T-helper 1 cell treated with Interleukin-12 subunit alpha and Interleukin-12 subunit beta and Interleukin-4 antibody, amounts not matched to agents 30 ng/mL and 1 ng/mL, for 36 hours (primary cell): ENCODE data around the gene CACNA2D3. TPM values are rescaled to one million over a fixed set of nuclear protein-coding genes. Genes with fewer than 3 reads are reported as not detected.
"Not testable (repeated sequence)": the region's sequence is repeated elsewhere in the genome, so short reads cannot be mapped to it uniquely, and the experiment has no call there.

Experiments
- intact Hi-C: fragments of 100-400 bp; cut with micrococcal nuclease; formaldehyde crosslinking; loops from one replicate; pipeline ENCODE4 v1.15.1; 2024
- total RNA-seq: library from RNA; stranded (reverse); gene quantifications from 2 replicates; pipeline ENCODE4 v1.2.3, GENCODE V29; 2022

The CACNA2D3 gene
- total RNA-seq, 1 donor from 2014 or later, result not detected

DNA sequence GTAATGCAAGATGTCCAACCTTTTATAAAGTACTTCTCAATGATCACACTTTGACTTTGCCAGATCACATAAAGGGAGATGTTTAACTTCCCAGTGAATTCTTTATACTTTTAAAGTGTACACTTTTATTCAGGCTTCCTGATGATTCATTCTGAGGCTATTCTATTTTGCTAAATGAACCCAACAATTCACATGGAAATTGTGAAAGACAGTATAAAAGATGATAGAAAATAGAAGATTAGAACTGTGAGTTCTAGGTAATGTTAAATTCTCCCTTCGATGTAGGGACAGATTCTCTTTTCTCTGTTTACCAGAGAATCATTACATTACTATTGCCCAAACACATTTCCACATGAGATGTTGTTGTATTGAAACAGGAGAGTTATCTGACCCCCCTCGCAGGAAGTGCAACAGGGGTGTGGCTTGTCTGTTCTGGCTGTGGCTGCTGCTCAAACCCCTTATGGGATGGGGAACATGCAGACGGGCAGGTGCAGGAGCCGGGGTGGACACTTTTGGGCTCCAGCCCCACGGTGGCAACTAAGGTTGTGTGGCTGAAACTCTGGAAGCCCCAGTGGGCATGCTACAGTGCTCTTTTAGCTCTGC is 936.8 kb downstream of the CACNA2D3 start:
- intact Hi-C loops, result no loop called here

DNA sequence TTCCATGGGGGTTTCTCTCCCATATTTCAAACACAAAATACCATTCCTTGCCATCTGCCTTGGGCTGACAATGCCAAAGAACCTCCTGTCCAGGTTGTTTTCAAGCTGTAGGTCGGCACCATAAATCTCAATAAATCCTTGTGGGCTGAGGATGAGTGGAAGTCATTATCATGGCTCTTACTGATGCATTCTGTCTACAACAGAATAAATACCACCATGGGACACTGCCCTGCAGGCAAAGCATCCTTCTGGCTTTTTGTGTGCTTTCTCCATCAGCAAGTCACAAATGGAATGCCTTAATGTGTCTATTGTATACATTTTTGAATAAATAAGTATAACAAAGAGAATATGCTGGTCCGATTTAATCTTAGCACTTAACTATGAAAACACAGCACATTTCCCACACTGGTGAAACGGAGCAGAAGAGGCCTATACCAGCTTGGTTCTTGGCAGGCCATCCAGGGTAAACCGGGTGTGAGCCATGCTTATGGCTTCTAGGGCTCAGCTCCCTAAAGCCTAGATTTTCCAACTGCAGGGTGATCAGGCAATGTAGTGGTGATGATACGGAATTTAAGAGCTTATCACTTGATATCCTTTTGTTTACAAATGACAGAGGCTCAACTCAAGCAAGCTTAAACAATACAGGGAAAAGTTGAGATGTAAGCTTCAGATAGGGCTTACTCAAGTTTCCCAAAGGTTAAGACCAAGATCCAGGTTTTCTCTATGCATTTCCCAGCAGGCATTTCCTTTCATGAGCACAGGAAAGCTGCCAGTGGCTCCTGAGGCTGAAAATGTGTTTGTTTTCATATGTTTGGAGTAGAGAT is 938.8 kb downstream of the CACNA2D3 start:
- intact Hi-C loops, result no loop called here

DNA sequence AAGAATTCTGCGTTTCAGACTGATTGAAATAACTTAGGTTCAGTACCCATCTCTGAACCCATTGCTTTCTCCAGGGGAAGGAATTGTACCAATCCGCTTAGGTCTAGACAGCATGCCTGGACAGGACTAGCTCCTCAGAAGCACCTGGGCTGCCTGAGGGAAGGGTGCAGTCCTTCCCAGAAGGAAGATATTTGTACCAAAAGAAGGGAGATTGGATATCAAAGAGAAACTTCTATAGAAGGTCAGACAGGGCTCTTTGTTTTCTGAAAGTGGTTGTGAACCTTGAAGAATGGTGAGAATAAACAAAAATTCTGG is 939.3 kb downstream of the CACNA2D3 start:
- intact Hi-C loops, result no loop called here

GRCh38 chr3:55064164-55064563 is 941.8 kb downstream of the CACNA2D3 start:
- intact Hi-C loops, result no loop called here

DNA sequence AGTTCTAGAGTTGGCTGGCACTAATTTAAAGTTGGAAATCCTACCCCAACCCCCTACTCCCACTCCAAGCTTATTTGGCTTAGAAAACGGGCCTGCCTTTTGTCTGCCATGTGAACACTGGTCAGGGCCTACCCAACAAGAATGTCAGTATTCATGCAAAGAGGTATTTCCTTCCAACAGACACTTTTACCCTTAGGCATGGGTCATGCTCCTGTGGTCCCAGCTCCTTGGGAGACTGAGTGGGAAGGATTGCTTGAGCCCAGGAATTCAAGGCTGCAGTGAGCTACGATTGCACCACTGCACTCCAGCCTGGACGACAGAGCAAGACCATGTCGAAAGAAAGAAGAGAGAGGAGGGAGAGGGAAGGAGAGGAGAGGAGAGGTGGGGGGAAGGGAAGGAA is 943.0 kb downstream of the CACNA2D3 start:
- intact Hi-C loops, result no loop called here

DNA sequence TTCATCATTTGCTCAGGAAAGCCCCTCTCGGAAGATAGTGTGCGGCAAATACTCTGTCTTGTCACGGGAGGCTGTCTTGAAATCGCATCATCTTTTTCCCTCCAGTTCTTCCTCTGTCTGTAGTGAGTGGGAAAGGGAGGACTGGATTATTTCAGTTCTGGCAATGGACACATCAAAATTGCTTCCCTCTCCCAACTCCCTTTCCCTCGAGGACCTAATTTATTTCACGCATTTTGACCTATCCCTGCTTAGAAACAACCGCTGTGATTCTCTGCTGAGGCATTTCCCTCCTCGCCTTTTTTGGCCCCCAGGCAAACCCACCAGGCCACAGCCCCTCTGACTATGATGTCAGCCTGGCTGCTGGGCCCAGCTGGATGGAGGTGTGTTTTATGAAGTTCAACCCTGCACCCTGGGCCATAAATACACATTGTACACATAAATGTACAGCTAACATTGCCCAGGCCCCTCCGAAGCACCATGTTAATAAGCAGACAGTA is 944.2 kb downstream of the CACNA2D3 start:
- intact Hi-C loops, result no loop called here

DNA sequence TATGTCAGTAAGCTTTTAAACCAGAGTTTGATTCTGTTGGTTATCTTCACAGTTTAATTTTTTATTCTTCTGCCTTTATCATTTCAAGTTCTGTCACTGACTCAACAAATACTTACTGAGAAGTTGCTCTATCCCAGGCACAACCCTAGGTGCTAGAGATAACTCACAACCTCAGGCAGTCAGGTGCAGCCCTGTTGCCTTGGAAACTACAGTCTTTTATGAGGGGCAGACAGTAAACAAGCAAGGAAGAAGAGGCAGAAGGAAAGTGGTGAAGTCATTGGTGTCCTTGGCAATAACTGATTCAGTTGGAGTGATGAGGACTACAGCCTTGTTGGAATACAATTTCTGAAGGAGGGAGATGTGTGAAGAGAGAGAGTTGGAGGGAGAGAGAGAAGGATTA is 947.6 kb downstream of the CACNA2D3 start:
- intact Hi-C loops, result no loop called here

- intact Hi-C loops, result no loop called here
Observed at GRCh38 chr3:55074796-55075195, 952.4 kb downstream of the CACNA2D3 start.

- intact Hi-C loops, result no loop called here
Observed at GRCh38 chr3:55075846-55076245, 953.5 kb downstream of the CACNA2D3 start.

DNA sequence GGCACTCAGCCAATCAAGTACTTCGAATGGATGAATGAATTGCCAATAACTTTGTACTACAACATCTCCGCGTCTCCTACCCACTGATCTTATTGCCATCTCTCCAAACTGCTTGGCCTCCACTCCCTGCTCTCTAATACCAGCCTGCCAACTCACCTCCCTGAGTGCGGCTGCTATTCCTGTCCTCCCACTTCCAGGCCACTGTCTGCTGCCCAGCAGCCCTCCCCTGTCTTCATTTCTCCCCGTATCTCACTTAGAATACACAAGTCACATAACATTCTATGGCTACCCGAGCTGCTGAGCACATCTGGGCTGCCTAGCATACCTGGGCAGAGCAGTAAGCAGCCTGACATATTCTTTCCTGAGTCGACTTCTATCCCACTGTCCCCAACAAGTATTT is 955.4 kb downstream of the CACNA2D3 start:
- intact Hi-C loops, result no loop called here

DNA sequence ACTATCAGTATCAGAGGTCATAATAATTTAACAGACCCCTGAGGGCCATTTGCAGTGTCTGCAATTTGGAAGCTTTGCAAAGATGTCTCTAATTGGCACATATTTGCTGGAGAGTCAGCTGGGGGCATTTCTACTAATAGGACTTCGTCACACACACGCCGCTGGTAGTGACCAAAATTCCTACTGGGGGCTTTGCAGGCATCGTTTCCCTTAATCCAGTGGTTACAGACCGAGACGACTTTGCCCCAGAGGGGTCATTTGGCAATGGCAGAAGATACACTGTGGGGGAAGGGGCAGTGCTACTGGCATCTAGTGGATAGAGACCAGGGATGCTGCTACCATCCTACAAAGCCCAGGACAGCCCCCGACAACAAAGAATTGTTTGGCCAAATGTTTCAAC is 956.5 kb downstream of the CACNA2D3 start:
- intact Hi-C loops, result no loop called here

DNA sequence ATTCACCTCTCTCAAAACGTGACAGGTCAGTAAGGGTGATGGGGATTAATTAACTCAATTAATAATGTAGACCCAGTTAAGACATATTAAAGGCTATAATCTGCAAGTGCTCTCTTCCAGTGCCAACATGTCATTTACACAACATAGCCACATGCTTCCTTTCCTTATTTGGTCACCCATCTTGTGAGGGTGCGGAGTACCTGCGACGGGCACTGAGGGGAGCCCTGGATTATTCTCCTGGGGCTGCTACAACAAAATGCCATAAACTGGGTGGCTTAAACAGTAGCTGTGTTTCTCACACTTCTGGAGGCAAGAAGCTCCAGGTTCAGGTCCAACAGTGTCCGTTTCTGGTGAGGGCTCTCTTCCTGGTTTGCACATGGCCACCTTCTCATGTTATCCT is 962.9 kb downstream of the CACNA2D3 start:
- intact Hi-C loops, result no loop called here

- intact Hi-C loops, result no loop called here
Observed at GRCh38 chr3:55089211-55089610, 966.9 kb downstream of the CACNA2D3 start.

DNA sequence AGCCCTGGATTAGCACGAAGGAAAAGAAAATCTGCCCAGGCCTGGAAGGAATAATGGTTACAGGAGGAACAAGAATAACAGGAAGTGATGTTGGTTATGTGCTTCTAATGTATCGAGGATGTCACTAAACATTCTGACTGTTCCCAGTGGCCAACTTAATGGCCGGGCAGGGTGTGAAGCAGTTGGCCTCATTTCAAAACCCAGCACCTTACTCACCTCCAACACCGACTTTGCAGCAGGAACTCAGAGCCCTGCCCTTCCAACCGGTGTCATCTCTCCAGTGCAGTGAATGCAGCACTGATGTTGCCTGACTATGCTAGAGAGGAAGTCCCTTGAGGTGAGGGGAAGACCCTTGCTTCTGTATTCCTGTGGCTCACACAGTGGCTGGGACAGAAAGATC is 967.9 kb downstream of the CACNA2D3 start:
- intact Hi-C loops, result no loop called here

DNA sequence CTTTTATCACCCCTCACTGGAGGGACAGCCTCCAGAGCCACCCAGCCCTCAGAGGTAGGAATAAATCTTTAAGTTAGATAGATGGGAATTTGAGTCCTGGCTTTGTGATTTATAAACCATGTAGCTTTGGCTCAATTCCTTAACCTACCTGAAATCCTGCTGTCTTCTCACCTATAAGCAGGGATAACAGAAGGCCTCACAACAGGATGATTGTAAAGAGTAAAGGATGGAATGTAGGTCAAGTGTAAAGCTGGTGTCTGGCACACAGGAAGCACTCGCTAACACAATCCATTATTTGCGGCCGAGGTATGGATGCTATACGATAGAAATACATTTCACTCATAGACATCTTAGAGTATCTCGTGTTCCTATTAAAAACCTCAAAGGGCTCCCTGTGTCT is 968.4 kb downstream of the CACNA2D3 start:
- intact Hi-C loops, result no loop called here

DNA sequence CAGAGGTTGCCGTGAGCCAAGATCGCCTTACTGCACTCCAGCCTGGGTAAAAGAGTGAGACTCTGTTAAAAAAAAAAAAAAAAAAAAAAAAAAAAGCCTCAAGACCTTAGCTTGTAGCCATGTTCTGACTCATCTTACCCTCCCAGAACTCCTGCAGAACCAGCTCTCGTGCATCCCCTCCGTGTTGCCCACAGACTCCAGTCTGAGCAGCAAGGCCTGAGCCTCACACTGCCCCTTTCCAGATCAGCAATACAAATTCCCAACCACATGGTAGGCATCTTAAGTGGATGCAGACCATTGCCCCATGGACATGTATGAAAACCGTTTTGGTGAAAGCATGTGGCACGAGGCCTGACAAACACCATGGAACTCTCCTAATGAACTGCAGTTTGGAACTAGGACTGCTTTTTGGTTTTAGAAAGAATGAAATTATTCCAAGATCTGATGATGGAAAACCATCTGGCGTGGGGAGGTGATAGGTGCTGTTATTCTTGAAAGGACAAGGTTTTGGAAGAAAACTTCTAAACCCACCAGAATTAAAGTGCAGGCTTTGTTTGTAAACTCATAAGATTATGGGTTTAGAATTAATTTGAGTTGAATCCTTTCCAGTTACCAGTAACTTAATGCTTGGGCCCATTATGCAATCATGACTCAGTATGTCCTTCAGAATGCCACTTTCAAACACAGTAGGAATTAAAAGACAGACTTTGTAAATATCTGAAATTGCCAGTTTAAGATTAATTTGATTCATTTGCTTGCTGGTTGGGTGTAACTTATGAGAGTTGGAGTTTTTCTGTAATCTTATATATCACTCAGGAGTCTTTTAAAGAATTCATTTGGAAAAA is 969.3 kb downstream of the CACNA2D3 start:
- intact Hi-C loops, result no loop called here

- intact Hi-C loops, result no loop called here
Observed at GRCh38 chr3:55094676-55095075, 972.3 kb downstream of the CACNA2D3 start.

- intact Hi-C loops, result no loop called here
Observed at GRCh38 chr3:55097441-55097840, 975.1 kb downstream of the CACNA2D3 start.

DNA sequence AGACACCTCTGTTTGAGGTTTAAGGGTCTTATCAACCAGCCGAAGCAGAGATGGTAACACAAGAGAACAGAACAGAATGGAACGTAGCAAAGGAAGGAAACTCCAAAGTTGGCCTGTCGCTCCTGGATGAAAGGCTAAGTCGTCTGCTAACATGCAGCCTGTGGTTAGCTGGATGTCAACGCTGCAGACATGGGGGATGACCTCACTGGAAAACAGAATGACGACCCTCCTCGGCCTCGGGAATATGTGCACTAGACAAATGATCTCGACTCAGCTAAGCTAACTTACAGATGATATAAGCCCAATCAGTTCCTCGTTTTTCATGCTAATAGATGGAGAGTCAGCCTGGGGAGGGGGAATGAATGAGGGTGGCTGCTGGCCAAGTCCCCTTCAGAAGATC is 983.3 kb downstream of the CACNA2D3 start:
- intact Hi-C loops, result no loop called here

GRCh38 chr3:55107187-55107586 is 984.8 kb downstream of the CACNA2D3 start:
- intact Hi-C loops, result no loop called here

- intact Hi-C loops, result not testable (repeated sequence)
Observed at GRCh38 chr3:55111906-55112305, 989.6 kb downstream of the CACNA2D3 start.

DNA sequence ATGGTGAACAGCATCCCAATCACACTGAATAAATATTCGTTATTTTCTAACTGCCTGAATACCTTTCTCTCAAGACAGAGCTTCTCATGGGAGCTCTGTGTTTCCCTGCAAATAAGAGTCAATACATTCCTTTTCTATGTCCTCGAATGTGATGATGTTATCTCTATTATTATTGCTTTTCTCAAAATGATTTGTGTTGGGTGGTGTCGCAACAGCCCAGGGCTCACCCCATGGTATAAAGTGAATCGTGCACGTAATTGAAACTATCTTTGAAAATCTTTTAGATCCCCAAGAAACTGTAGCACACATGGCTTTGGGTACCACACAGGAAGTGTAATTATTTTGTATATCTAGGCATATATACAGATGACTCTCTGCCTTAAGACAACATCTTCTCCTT is 996.1 kb downstream of the CACNA2D3 start:
- intact Hi-C loops, result no loop called here
